NCI-H526 (cell line): Measurements from ENCODE around the gene RNF126.

Source experiments
- DNase-seq, 2 experiments: peaks; one replicate each; lab custom pipeline; 2025; lab: John Stamatoyannopoulos, UW

The RNF126 gene

DNA sequence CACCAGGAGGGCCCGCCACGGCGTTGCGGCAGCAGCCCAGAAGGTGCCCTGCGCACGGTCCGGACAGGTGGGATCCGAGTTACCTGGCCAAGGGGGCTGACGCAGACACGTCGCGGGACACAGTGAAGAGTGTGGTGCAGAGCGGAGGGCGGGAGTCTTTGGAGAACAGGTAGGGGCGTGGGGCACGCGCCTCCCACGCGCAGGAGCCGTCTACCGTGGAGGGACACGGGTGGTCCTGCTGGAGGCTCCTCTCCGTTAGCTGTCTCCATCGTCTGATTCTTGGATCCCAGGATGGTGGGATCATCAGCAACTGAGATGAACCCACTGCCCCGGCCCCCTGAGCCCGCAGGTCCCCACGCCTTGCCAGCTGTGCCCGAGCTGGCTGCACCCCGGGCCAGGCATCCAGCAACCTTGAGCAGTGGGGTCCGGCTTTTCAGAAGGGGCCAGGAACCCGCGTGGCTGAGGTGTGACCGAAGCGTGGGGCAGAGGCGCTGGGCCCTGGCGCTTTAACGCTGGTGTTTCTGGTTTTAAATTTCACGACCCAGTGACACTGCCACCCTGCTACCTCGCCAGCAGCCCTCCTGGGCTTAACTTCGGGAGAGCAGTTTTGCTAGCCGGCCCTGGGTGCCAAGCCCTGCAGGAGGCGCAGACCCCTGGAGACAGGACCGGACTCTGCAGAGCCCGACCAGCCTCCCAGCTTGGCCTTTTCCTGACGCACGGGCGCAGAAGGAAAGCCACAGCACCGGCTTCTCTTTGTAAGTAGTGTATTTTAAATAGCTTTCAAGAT lies 16.0 kb downstream of the RNF126 start:
- no peak for DNase-seq

DNA sequence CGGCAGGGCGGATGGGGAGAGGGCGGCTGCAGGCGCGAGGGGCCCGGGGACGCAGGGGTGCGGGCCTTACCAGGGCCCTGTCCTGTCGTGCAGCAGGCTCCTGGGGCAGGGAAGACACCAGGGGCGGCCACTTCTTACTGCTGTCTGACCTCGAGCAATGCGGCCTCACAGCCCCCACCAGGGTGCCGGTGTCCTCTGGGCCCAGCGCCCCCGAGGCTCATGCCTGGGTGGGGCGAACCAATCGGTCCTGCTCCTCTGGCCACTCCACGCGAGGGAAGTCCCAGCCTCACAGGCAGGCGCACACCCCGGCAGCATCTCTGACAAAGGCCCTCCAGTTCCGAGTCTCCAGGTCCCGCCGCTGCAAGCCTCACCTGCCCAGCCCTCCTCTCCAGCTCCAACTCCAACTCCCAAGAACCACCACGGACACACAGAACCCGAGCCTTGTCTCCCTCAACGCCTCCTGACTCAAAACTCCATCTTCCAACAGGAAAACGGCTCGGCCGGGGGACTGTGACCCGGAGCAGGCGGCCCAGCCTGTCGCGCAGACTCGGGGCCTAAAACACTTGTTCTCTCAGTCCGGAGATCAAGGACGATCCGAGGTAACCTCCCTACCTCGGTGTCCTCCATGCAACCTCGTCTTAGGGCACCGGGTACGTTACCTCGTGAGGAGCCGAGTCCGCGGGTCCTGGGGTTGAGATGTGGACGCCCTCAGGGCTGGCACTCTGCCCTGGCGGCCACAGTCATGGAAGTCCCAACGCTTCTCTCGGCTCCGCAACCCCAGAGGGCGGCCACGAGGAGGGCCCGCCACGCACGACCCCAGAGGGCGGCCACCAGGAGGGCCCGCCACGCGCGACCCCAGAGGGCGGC lies 16.9 kb downstream of the RNF126 start:
- no peak for DNase-seq

- DNase-seq = no peak
Observed at GRCh38 chr19:644789-645188, 18.2 kb downstream of the RNF126 start.

DNA sequence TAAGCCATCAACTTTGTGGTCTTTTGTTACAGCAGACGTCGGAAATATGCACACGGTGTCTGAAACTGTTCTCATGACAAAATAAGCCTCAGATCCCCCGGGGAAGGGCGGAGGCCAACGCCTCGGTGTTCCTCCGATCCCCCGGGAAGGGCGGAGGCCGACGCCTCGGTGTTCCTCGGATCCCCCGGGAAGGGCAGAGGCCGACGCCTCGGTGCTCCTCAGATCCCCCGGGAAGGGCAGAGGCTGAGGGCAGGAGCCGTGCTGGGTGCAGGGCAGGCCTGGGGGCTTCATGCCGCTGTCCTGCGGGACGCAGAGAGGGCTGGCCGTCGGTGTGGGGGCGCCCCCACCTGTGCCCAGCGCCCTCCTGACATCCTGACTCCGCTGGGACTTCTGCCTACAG lies 18.7 kb downstream of the RNF126 start:
- DNase-seq = no peak

- no peak for DNase-seq
Observed at GRCh38 chr19:643736-644135, 19.3 kb downstream of the RNF126 start.

- DNase-seq = no peak
Observed at GRCh38 chr19:642767-643727, 20.0 kb downstream of the RNF126 start.

DNA sequence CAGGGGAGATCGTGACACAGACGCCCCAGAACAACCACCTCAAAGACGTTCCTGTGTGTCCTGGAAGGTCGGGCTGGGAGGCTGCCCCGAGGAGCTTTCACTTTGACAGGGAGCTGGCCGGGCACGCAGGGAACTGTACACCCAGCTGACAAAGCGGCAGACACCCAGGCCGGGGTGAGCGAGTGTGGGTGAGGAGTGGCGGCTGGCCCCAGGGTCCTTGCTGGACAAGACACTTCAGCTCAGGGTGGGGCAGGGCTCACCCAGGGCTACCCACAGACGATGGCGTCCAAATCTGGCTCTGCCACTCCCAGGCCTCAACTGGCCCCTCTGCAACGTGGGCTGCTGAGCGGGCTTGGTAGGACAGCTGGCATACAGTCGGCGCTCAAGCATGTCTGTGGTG lies 21.3 kb downstream of the RNF126 start:
- no peak for DNase-seq

DNA sequence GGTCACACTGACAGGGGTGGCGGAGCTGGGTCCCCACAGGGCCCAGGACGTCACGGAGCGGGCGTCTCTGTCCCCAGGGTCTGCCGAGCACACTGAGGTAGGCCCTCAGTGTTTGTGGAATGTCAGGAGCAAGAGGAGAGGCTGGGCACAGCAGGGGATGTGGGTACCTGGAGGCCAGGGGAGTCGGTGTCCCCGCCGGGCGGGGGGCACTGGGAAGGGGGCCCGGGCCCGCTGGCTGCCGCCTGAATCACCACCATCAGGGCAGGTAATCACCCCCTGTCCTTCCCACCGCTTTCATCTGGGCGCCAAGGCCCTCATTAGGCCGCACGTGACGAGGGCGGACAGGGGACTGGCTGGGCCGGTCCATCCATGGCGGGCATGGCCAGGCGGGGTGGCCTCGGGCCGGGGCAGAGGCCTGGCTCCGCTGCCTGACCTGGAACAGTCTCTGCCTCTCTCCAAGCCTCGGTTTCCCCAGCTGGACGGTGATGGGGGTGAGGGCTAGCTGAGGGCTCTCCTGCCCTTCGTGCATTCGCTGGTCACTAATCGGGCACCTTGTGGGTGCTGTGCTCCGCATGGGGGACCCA lies 22.3 kb downstream of the RNF126 start:
- no peak for DNase-seq

DNA sequence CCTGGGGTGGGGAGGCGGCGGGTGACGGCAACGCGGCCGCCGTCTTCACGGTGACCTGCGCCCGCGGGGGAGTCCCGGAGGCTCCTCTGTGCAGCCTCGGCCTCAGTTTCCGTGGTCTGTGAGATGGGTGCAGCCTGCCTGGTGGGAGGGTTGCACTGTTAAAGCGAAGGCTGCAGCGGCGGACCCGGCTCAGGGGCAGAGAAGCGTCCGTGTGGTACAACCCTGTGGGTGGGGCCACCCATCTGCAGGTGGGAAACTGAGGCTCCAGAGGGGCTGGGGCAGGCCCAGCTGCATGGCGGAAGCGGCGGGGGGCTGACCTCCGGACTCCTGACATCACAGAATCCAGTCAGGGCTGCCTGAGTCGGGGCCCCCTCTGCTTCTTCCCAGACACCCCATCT lies 22.9 kb downstream of the RNF126 start:
- no peak for DNase-seq

DNA sequence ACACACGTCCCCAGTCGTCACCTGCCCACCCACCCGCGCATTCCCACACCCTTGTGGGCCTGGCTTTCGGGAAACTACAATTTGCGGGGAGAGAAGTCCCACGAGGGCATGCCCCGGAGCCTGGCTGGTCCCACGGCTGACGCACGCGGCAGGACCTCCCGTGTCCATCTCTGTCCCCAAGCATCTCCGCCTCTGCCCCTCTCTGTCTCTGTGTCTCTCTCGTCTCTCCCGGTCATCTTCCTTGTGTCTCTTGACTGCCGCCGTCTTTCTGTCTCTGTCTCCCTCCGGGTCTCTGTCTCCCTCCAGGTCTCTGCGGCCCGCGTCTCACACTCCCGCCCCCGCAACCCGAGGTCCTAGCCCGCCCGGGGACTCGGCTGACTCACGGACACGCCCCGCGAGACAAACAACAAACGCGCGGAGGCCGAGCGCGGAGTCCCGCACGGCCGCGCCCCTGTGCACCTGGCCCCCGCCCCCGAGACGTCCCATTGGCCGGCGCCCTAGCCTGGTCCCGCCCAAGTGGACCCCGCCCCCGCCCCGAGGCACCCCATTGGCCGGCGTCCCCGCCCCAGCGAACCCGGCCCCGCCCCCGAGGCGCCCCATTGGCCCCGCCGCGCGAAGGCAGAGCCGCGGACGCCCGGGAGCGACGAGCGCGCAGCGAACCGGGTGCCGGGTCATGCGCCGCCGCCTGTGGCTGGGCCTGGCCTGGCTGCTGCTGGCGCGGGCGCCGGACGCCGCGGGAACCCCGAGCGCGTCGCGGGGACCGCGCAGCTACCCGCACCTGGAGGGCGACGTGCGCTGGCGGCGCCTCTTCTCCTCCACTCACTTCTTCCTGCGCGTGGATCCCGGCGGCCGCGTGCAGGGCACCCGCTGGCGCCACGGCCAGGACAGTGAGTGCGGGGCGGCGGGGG lies 23.5 kb downstream of the RNF126 start, which contains the start of gene FGF22:
Gene FGF22 (plus strand): TSS at position 627 of the 908 bp plus-strand sequence. CDS start 47 bp downstream, at position 674.
- DNase-seq = peak; percentile 30 to 92

GRCh38 chr19:638906-639252 lies 24.1 kb downstream of the RNF126 start:
- DNase-seq = no peak

GRCh38 chr19:634975-635652 lies 27.9 kb downstream of the RNF126 start:
- DNase-seq = no peak

DNA sequence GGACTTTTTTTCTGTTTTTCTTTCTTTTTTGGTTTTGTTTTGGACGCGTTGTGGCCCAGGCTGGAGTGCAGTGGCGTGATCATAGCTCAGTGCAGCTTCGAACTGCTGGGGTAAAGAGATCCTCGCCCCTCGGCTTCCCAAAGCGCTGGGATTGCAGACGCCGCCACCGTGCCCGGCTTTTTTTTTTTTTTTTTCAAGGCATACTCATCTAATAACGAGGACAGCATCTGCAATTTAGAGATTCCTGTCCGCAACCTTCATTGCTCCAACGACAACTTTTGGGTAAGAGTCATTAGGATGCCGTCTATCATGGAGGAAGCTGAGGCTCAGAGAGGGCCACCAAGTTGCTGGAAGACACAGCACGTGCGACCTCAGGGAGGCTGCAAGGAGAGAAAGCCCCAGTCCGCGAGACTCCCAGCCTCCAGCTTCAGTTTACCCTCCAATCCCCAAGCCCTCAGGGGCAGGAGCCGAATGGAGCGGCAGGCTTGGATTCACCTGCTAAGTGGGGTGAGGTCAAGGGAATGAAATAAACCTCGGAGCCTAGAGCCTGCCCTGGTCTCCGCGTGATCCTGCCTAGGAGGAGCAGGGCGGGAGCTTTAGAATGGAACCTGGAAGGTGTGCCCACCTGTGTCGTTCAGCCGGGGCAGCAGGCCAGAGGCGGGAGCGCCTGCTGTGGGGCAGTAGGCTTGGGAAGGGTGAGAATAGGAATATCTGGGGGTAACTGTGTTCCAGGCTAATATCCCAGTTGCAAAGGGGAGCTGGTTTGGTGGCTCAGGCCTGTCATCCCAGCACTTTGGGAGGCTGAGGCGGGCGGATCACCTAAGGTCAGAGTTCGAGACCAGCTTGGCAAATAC lies 29.0 kb downstream of the RNF126 start:
- DNase-seq = no peak

- peak; percentile 88 to 97 for DNase-seq
Observed at GRCh38 chr19:633068-633785, 29.8 kb downstream of the RNF126 start, which contains the start of gene POLRMT. TSS of gene POLRMT (minus strand) at chr19:633537. CDS start at chr19:633512, 25 bp downstream.

DNA sequence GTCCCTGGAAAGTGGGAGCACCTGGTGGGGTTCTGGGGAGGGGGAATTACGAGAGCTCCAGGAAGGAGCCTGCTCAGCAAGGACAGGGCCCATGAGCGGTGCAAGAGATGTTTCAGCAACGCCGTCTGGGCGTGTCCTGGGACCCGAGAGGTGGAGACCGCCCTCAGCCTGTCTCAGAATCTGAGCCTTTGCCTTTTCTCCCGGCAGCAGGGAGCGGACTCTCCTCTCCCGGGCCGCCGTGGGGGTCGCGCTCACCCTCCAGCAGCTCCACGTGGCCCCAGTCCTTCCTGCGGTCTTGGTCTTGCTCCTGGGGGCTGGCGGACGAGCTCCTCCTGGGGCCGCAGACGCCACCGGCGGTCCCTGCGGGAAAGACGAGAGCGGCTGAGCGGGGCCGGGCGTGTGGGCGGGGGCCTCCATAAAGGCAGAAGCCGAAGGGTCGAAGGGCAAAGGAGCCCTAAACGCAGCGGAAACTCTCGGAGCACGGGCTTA lies 30.4 kb downstream of the RNF126 start:
- peak in 1 of 2 experiments; percentile 40 for DNase-seq

GRCh38 chr19:629961-630714 lies 32.9 kb downstream of the RNF126 start:
- no peak for DNase-seq

GRCh38 chr19:629515-629914 lies 33.5 kb downstream of the RNF126 start:
- DNase-seq = peak in 1 of 2 experiments; percentile 20
